H9 (cell line): ENCODE measurements around the gene MTMR3. TPM values are rescaled to one million over a fixed set of nuclear protein-coding genes. Genes with fewer than 3 reads are reported as not detected.

Source experiments
- DNase-seq: peaks from one replicate; pipeline ENCODE4 v3.0.0-alpha.2; 2017
- H2AFZ ChIP-seq: one replicate; pipeline ENCODE4 v1.6.1; 2013; ENCODE audit warnings: mild to moderate bottlenecking, low read length, control low read depth, moderate library complexity
- H2AK5ac ChIP-seq: 2 replicates; pipeline ENCODE4 v1.6.1; 2013; ENCODE audit warnings: low read length, control low read depth, mixed read lengths; ENCODE audit not compliant: insufficient read length
- H2BK120ac ChIP-seq: one replicate; pipeline ENCODE4 v1.6.1; 2013; ENCODE audit warnings: low read depth, mild to moderate bottlenecking, low read length, control low read depth, inconsistent platforms; ENCODE audit not compliant: poor library complexity, severe bottlenecking
- H2BK12ac ChIP-seq: 2 replicates; pipeline ENCODE4 v1.6.1; 2013; ENCODE audit warnings: low read length, control low read depth, mixed read lengths, low read depth; ENCODE audit not compliant: insufficient read length
- H2BK15ac ChIP-seq: 2 replicates; pipeline ENCODE4 v1.6.1; 2013; ENCODE audit warnings: low read depth, low read length, control low read depth
- H2BK20ac ChIP-seq: one replicate; pipeline ENCODE4 v1.6.1; 2013; ENCODE audit warnings: low read depth, mild to moderate bottlenecking, low read length, control low read depth, inconsistent platforms; ENCODE audit not compliant: poor library complexity, severe bottlenecking
- H2BK5ac ChIP-seq: 2 replicates; pipeline ENCODE4 v1.6.1; 2013; ENCODE audit warnings: low read length, control low read depth, mixed read lengths; ENCODE audit not compliant: insufficient read length
- H3K14ac ChIP-seq: 2 replicates; pipeline ENCODE4 v1.6.1; 2013; ENCODE audit warnings: low read length, control low read depth; ENCODE audit not compliant: insufficient read depth
- H3K18ac ChIP-seq: 2 replicates; pipeline ENCODE4 v1.6.1; 2013; ENCODE audit warnings: low read depth, mild to moderate bottlenecking, mixed read lengths, low read length, control low read depth; ENCODE audit not compliant: insufficient read length
- H3K23ac ChIP-seq: 2 replicates; pipeline ENCODE4 v1.6.1; 2013; ENCODE audit warnings: low read length, control low read depth, mixed read lengths, low read depth; ENCODE audit not compliant: insufficient read length
- H3K23me2 ChIP-seq: 2 replicates; pipeline ENCODE4 v1.6.1; 2013; ENCODE audit warnings: low read depth, mild to moderate bottlenecking, mixed read lengths, low read length, control low read depth; ENCODE audit not compliant: insufficient read length, poor library complexity, severe bottlenecking
- H3K27ac ChIP-seq: 2 replicates; pipeline ENCODE4 v1.5.1; 2013; ENCODE audit warnings: low read length, control low read depth, mixed read lengths, low read depth; ENCODE audit not compliant: insufficient read length
- H3K27me3 ChIP-seq: 2 replicates; pipeline ENCODE4 v1.6.1; 2013; ENCODE audit warnings: low read length, control low read depth, inconsistent platforms; ENCODE audit not compliant: insufficient read depth
- H3K4ac ChIP-seq: 2 replicates; pipeline ENCODE4 v1.6.1; 2013; ENCODE audit warnings: low read depth, mild to moderate bottlenecking, control low read depth, inconsistent platforms, low read length, moderate library complexity
- H3K4me1 ChIP-seq: 2 replicates; pipeline ENCODE4 v1.6.1; 2013; ENCODE audit warnings: low read length, control low read depth, inconsistent platforms; ENCODE audit not compliant: insufficient read depth
- H3K4me2 ChIP-seq: 2 replicates; pipeline ENCODE4 v1.6.1; 2013; ENCODE audit warnings: low read length, control low read depth, mixed read lengths; ENCODE audit not compliant: insufficient read length, insufficient read depth
- H3K56ac ChIP-seq: 2 replicates; pipeline ENCODE4 v1.6.1; 2013; ENCODE audit warnings: low read depth, mild to moderate bottlenecking, mixed read lengths, low read length, control low read depth; ENCODE audit not compliant: insufficient read length
- H3K79me1 ChIP-seq: 2 replicates; pipeline ENCODE4 v1.6.1; 2013; ENCODE audit warnings: low read depth, mild to moderate bottlenecking, moderate library complexity, low read length, control low read depth, inconsistent platforms; ENCODE audit not compliant: insufficient read depth, poor library complexity, severe bottlenecking
- H3K79me2 ChIP-seq: 2 replicates; pipeline ENCODE4 v1.6.1; 2013; ENCODE audit warnings: low read length, control low read depth, inconsistent platforms; ENCODE audit not compliant: insufficient read depth
- H3K9ac ChIP-seq: 2 replicates; pipeline ENCODE4 v1.6.1; 2013; ENCODE audit warnings: low read length, control low read depth, mixed read lengths; ENCODE audit not compliant: insufficient read length; ENCODE audit errors: extremely low read depth
- H3K9me3 ChIP-seq: one replicate; pipeline ENCODE4 v1.6.1; 2013; ENCODE audit warnings: low read depth, low read length, inconsistent platforms; ENCODE audit not compliant: control insufficient read depth
- H3T11ph ChIP-seq: one replicate; pipeline ENCODE4 v1.6.1; 2013; ENCODE audit warnings: mild to moderate bottlenecking, low read length, control low read depth, inconsistent platforms
- H4K20me1 ChIP-seq: one replicate; pipeline ENCODE4 v1.6.1; 2013; ENCODE audit not compliant: control insufficient read depth, insufficient read length, insufficient read depth
- H4K5ac ChIP-seq: 2 replicates; pipeline ENCODE4 v1.6.1; 2013; ENCODE audit warnings: low read depth, mild to moderate bottlenecking, mixed read lengths, low read length, control low read depth; ENCODE audit not compliant: insufficient read length
- H4K8ac ChIP-seq: replicated peaks from 2 replicates; pipeline ENCODE4 v1.6.1; 2013; ENCODE audit warnings: low read length, control low read depth, mixed read lengths, low read depth; ENCODE audit not compliant: insufficient read length
- H4K91ac ChIP-seq: 2 replicates; pipeline ENCODE4 v1.6.1; 2013; ENCODE audit warnings: low read depth, mild to moderate bottlenecking, moderate library complexity, mixed read lengths, low read length, control low read depth; ENCODE audit not compliant: insufficient read length
- H3K27ac Mint-ChIP-seq, 3 experiments: 2 replicates in 2 of 3; 3 replicates in 1 of 3; pipeline ENCODE4 v1.8.0; 2020 to 2021; ENCODE audit warnings: mixed read lengths in 3 of 3, mild to moderate bottlenecking in 1 of 3, moderate library complexity in 1 of 3
- H3K27me3 Mint-ChIP-seq: 2 replicates; pipeline ENCODE4 v1.8.0; 2021; ENCODE audit warnings: low read depth, mild to moderate bottlenecking, moderate library complexity, mixed read lengths
- H3K36me3 Mint-ChIP-seq, 3 experiments: 2 replicates in 2 of 3; 3 replicates in 1 of 3; pipeline ENCODE4 v1.8.0; 2020 to 2021; ENCODE audit warnings: low read depth in 3 of 3, mixed read lengths in 3 of 3; ENCODE audit not compliant: insufficient read depth in 1 of 3
- H3K4me1 Mint-ChIP-seq, 2 experiments: 2 replicates each; pipeline ENCODE4 v1.8.0; 2020; ENCODE audit warnings: mixed read lengths in 2 of 2
- H3K4me3 Mint-ChIP-seq, 2 experiments: 2 replicates in 1 of 2; 3 replicates in 1 of 2; pipeline ENCODE4 v1.8.0; 2020 to 2021; ENCODE audit warnings: mild to moderate bottlenecking in 2 of 2, mixed read lengths in 2 of 2, moderate library complexity in 1 of 2
- H3K9me3 Mint-ChIP-seq, 2 experiments: 2 replicates in 1 of 2; 3 replicates in 1 of 2; pipeline ENCODE4 v1.8.0; 2020; ENCODE audit warnings: mild to moderate bottlenecking in 2 of 2, mixed read lengths in 2 of 2, moderate library complexity in 1 of 2
- total RNA-seq: library from RNA; stranded (reverse); gene quantifications from 2 replicates; pipeline ENCODE4 v1.2.1, GENCODE V29; 2021
- TF ChIP-seq, protein P1 (sequence below): fragments of 200-600 bp; sonication (generic); conservative IDR thresholded peaks from 3 replicates; pipeline ENCODE4 v1.8.0; 2021; ENCODE audit warnings: antibody characterized with exemption, mild to moderate bottlenecking

The MTMR3 gene
- total RNA-seq, 1 experiment from 2014 or later, result 19.8 TPM

- no peak overlapping the region for H2BK120ac ChIP-seq
- no peaks in the 10 kb centered on the region for H3K9me3 ChIP-seq
- no peak overlapping the region for H3K4ac ChIP-seq
- H3K4me1 ChIP-seq, result peaks cover 2% of the 10 kb centered on the region; the same call in 1 of the 2 replicates
- no peak overlapping the region for H2BK20ac ChIP-seq
- no peak overlapping the region for H4K5ac ChIP-seq
- no peak overlapping the region for H3K23ac ChIP-seq
- no peak overlapping the region for H3K9ac ChIP-seq
- H3K14ac ChIP-seq, result no peak overlapping the region
- no peaks in the 10 kb centered on the region for H3K27me3 ChIP-seq
- no peak overlapping the region for H2AFZ ChIP-seq
- H2BK15ac ChIP-seq, result no peak overlapping the region
- no peak overlapping the region for H3K56ac ChIP-seq
- no peak overlapping the region for H2BK5ac ChIP-seq
- no peak overlapping the region for H3K27ac Mint-ChIP-seq
- no peaks in the 10 kb centered on the region for H3K79me1 ChIP-seq
- TF ChIP-seq, protein P1, sequence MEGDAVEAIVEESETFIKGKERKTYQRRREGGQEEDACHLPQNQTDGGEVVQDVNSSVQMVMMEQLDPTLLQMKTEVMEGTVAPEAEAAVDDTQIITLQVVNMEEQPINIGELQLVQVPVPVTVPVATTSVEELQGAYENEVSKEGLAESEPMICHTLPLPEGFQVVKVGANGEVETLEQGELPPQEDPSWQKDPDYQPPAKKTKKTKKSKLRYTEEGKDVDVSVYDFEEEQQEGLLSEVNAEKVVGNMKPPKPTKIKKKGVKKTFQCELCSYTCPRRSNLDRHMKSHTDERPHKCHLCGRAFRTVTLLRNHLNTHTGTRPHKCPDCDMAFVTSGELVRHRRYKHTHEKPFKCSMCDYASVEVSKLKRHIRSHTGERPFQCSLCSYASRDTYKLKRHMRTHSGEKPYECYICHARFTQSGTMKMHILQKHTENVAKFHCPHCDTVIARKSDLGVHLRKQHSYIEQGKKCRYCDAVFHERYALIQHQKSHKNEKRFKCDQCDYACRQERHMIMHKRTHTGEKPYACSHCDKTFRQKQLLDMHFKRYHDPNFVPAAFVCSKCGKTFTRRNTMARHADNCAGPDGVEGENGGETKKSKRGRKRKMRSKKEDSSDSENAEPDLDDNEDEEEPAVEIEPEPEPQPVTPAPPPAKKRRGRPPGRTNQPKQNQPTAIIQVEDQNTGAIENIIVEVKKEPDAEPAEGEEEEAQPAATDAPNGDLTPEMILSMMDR, result no peak
- no peak overlapping the region for H3T11ph ChIP-seq
- H3K4me3 Mint-ChIP-seq, result no peak overlapping the region
- peaks cover 19 to 29% of the 10 kb centered on the region in 2 experiments for H3K4me1 Mint-ChIP-seq
- no peak overlapping the region for H2AK5ac ChIP-seq
- H3K23me2 ChIP-seq, result no peaks in the 10 kb centered on the region
- no peaks in the 10 kb centered on the region for H3K79me2 ChIP-seq
- no peak overlapping the region for H3K27ac ChIP-seq
- H3K4me2 ChIP-seq, result no peak overlapping the region
- H3K27me3 Mint-ChIP-seq, result no peaks in the 10 kb centered on the region
- peaks cover 2 to 16% (median 16%) of the 10 kb centered on the region in 3 experiments; a peak in 6 of 7 replicates for H3K36me3 Mint-ChIP-seq
- no peaks in the 10 kb centered on the region for H4K20me1 ChIP-seq
- no peaks in the 10 kb centered on the region for H3K9me3 Mint-ChIP-seq
- no peak overlapping the region for H4K8ac ChIP-seq
- DNase-seq, result no peak
- H3K18ac ChIP-seq, result no peak overlapping the region
- H4K91ac ChIP-seq, result no peak overlapping the region
- H2BK12ac ChIP-seq, result no peak overlapping the region
Observed at GRCh38 chr22:29997107-29997506, 114.1 kb downstream of the MTMR3 start.
